ENCODE measurements around the gene CISD1.

- TF ChIP-seq CTCF (conservative IDR thresholded peaks at IDR 0.05) (no peak), ZFX (IDR thresholded peaks at IDR 0.05) (no peak)
Observed at GRCh38 chr10:58328233-58328632, 59.3 kb downstream of the CISD1 start.
